H1 (cell line): ENCODE data around the gene IRGQ. TPM values are rescaled to one million over a fixed set of nuclear protein-coding genes. Genes with fewer than 3 reads are reported as not detected.

ENCODE experiments used
- CTCF ChIA-PET: fragments of 300-600 bp; sonication (Branson Sonifier 250); formaldehyde crosslinking; loops from one replicate; lab custom pipeline; 2021; ENCODE audit not compliant: partially characterized antibody; lab: Charles Lee
- POLR2A ChIA-PET: fragments of 300-600 bp; sonication (Branson Sonifier 250); formaldehyde crosslinking; loops from one replicate; lab custom pipeline; 2021; ENCODE audit warnings: inconsistent platforms; ENCODE audit not compliant: partially characterized antibody; lab: Charles Lee
- DNase-seq, 2 experiments: peaks; one replicate each; pipeline versions ENCODE4 v3.0.0 to v3.0.0-alpha.2; 2010 to 2022; ENCODE audit warnings: low spot score in 2 of 2, low read depth in 1 of 2, mixed read lengths in 1 of 2
- FAIRE-seq: peaks from 2 replicates; lab custom pipeline; 2011; peaks lifted over from hg19 to GRCh38; lab: Jason Lieb, UNC
- H2AFZ ChIP-seq: 2 replicates; pipeline ENCODE4 v1.8.1; 2012; ENCODE audit warnings: low read length, inconsistent platforms
- H2AK5ac ChIP-seq: 2 replicates; pipeline ENCODE4 v1.6.1; 2013; ENCODE audit warnings: low read depth, low read length
- H2BK120ac ChIP-seq: replicated peaks from 2 replicates; pipeline ENCODE3; 2013; ENCODE audit warnings: low read depth, low read length, inconsistent platforms
- H2BK12ac ChIP-seq: 2 replicates; pipeline ENCODE4 v1.6.1; 2013; ENCODE audit warnings: low read depth, low read length
- H2BK15ac ChIP-seq: 2 replicates; pipeline ENCODE4 v1.6.1; 2013; ENCODE audit warnings: low read length
- H2BK20ac ChIP-seq: 2 replicates; pipeline ENCODE4 v1.6.1; 2013; ENCODE audit warnings: low read length
- H2BK5ac ChIP-seq: 2 replicates; pipeline ENCODE4 v1.6.1; 2013; ENCODE audit warnings: low read depth, low read length
- H3K14ac ChIP-seq: 2 replicates; pipeline ENCODE4 v1.6.1; 2013; ENCODE audit warnings: inconsistent platforms; ENCODE audit not compliant: insufficient read length
- H3K18ac ChIP-seq: 2 replicates; pipeline ENCODE4 v1.6.1; 2013; ENCODE audit warnings: low read length; ENCODE audit errors: extremely low read depth
- H3K23ac ChIP-seq: 2 replicates; pipeline ENCODE4 v1.6.1; 2013; ENCODE audit warnings: inconsistent platforms; ENCODE audit not compliant: insufficient read length
- H3K23me2 ChIP-seq: 2 replicates; pipeline ENCODE4 v1.6.1; 2013; ENCODE audit warnings: low read depth, low read length
- H3K27ac ChIP-seq: 2 replicates; pipeline ENCODE4 v1.6.1; 2011; ENCODE audit warnings: low read depth, low read length, inconsistent platforms
- H3K27me3 ChIP-seq, 4 experiments: replicated peaks in 1 of 4; 1 replicate in 1 of 4; 2 replicates in 3 of 4; pipeline versions ENCODE4 v1.6.1 to v1.8.1; 2011 to 2013; ENCODE audit warnings: low read length in 3 of 4, mild to moderate bottlenecking in 3 of 4, inconsistent platforms in 2 of 4, mixed read lengths in 2 of 4, moderate library complexity in 1 of 4; ENCODE audit not compliant: control insufficient read depth in 3 of 4, insufficient read depth in 3 of 4; ENCODE audit errors: extremely low read depth in 1 of 4
- H3K36me3 ChIP-seq, 4 experiments: 2 replicates each; pipeline versions ENCODE4 v1.6.1 to v1.8.1; 2011 to 2013; ENCODE audit warnings: mild to moderate bottlenecking in 4 of 4, low read length in 3 of 4, moderate library complexity in 2 of 4, control low read depth in 1 of 4, inconsistent platforms in 1 of 4; ENCODE audit not compliant: insufficient read depth in 4 of 4, control insufficient read depth in 2 of 4
- H3K4ac ChIP-seq: replicated peaks from 2 replicates; pipeline ENCODE3; 2013; ENCODE audit warnings: low read length, low read depth, mixed read lengths, inconsistent platforms; ENCODE audit not compliant: insufficient read length
- H3K4me1 ChIP-seq, 4 experiments: replicated peaks in 1 of 4; 1 replicate in 1 of 4; 2 replicates in 3 of 4; pipeline versions ENCODE4 v1.6.1 to v1.8.1; 2011 to 2013; ENCODE audit warnings: low read length in 3 of 4, inconsistent platforms in 2 of 4, mixed read lengths in 1 of 4; ENCODE audit not compliant: insufficient read depth in 4 of 4, control insufficient read depth in 3 of 4
- H3K4me2 ChIP-seq, 2 experiments: 2 replicates each; pipeline versions ENCODE4 v1.6.1 to v1.8.1; 2011 to 2013; ENCODE audit warnings: low read depth in 2 of 2, low read length in 2 of 2, control low read depth in 1 of 2, inconsistent platforms in 1 of 2, mild to moderate bottlenecking in 1 of 2; ENCODE audit not compliant: insufficient read depth in 1 of 2
- H3K4me3 ChIP-seq, 4 experiments: fragments of 200-600, 300-600 bp in 1 of 4; sonication (generic), shearing (Covaris generic), sonication (Bioruptor Twin) in 1 of 4; 2 replicates each; pipeline versions ENCODE4 v1.5.1 to v1.8.1; 2011 to 2016; ENCODE audit warnings: low read length in 4 of 4, low read depth in 3 of 4, control low read depth in 2 of 4, inconsistent platforms in 2 of 4, mild to moderate bottlenecking in 2 of 4, mixed read lengths in 1 of 4, moderate library complexity in 1 of 4; ENCODE audit not compliant: insufficient read depth in 2 of 4; ENCODE audit errors: extremely low read depth in 1 of 4
- H3K56ac ChIP-seq: replicated peaks from 2 replicates; pipeline ENCODE3; 2013; ENCODE audit warnings: low read depth, mild to moderate bottlenecking, mixed read lengths, low read length, inconsistent platforms; ENCODE audit not compliant: insufficient read length
- H3K79me1 ChIP-seq: 2 replicates; pipeline ENCODE4 v1.6.1; 2013; ENCODE audit warnings: low read depth, low read length, control low read depth
- H3K79me2 ChIP-seq, 2 experiments: 2 replicates each; pipeline versions ENCODE4 v1.6.1 to v1.8.1; 2012 to 2013; ENCODE audit warnings: low read length in 2 of 2, mild to moderate bottlenecking in 2 of 2, inconsistent platforms in 1 of 2; ENCODE audit not compliant: insufficient read depth in 2 of 2, control insufficient read depth in 1 of 2
- H3K9ac ChIP-seq, 4 experiments: replicated peaks in 1 of 4; 1 replicate in 1 of 4; 2 replicates in 3 of 4; pipeline versions ENCODE4 v1.6.1 to v1.8.1; 2011 to 2013; ENCODE audit warnings: low read depth in 3 of 4, low read length in 3 of 4, control low read depth in 2 of 4, mild to moderate bottlenecking in 2 of 4, moderate library complexity in 2 of 4, inconsistent platforms in 1 of 4; ENCODE audit errors: extremely low read depth in 1 of 4
- H3K9me3 ChIP-seq, 2 experiments: 2 replicates each; pipeline versions ENCODE4 v1.6.1 to v1.8.1; 2012 to 2013; ENCODE audit warnings: mild to moderate bottlenecking in 2 of 2, moderate library complexity in 2 of 2, control low read depth in 1 of 2, inconsistent platforms in 1 of 2, low read depth in 1 of 2, low read length in 1 of 2, mixed read lengths in 1 of 2; ENCODE audit not compliant: insufficient read depth in 2 of 2
- H4K20me1 ChIP-seq, 2 experiments: replicated peaks in 1 of 2; 2 replicates each; pipeline versions ENCODE3 to v1.8.1; 2011 to 2013; ENCODE audit warnings: inconsistent platforms in 2 of 2, low read length in 2 of 2, mild to moderate bottlenecking in 1 of 2; ENCODE audit not compliant: insufficient read depth in 2 of 2, control insufficient read depth in 1 of 2
- H4K5ac ChIP-seq: 2 replicates; pipeline ENCODE4 v1.6.1; 2013; ENCODE audit warnings: low read length, low read depth, mixed read lengths, inconsistent platforms; ENCODE audit not compliant: insufficient read length
- H4K8ac ChIP-seq: 2 replicates; pipeline ENCODE4 v1.8.0; 2013; ENCODE audit warnings: mild to moderate bottlenecking, moderate library complexity, low read length, inconsistent platforms; ENCODE audit not compliant: insufficient read depth; ENCODE audit errors: extremely low read depth
- H4K91ac ChIP-seq: replicated peaks from 2 replicates; pipeline ENCODE3; 2013; ENCODE audit warnings: low read length, mixed read lengths, inconsistent platforms; ENCODE audit not compliant: insufficient read length
- BCL11A ChIP-seq, 2 experiments: IDR thresholded peaks; one replicate each; pipeline ENCODE4 v1.6.1; 2011; ENCODE audit warnings: low read depth in 2 of 2, low read length in 2 of 2, mild to moderate bottlenecking in 2 of 2
- CBX5 ChIP-seq: fragments of 300-800, 300-1000 bp; sonication (generic); IDR thresholded peaks from 2 replicates; pipeline ENCODE4 v1.7.1; 2016; ENCODE audit warnings: antibody characterized with exemption, low read length, low read depth
- EGR1 ChIP-seq: IDR thresholded peaks from 2 replicates; pipeline ENCODE4 v1.6.1; 2011; ENCODE audit warnings: low read depth, low read length, borderline replicate concordance
- NANOG ChIP-seq: IDR thresholded peaks from 2 replicates; pipeline ENCODE4 v1.6.1; 2011; ENCODE audit warnings: low read length, low read depth, mild to moderate bottlenecking, inconsistent platforms; ENCODE audit not compliant: insufficient read depth, poor library complexity, severe bottlenecking
- POLR2AphosphoS5 ChIP-seq: IDR thresholded peaks from 2 replicates; pipeline ENCODE4 v1.6.1; 2011; ENCODE audit warnings: low read depth, low read length
- RFX5 ChIP-seq: IDR thresholded peaks from 2 replicates; pipeline ENCODE4 v1.6.1; 2011; ENCODE audit warnings: low read depth, low read length, improper control_type of control experiment, borderline replicate concordance
- SAP30 ChIP-seq: fragments of 300-600 bp; sonication (generic); IDR thresholded peaks from 2 replicates; pipeline ENCODE4 v1.7.1; 2012; ENCODE audit warnings: low read length, moderate library complexity, mild to moderate bottlenecking, inconsistent platforms; ENCODE audit not compliant: insufficient read depth, insufficient replicate concordance
- SIN3A ChIP-seq, 2 experiments: IDR thresholded peaks in 1 of 2; conservative IDR thresholded peaks in 1 of 2; 2 replicates each; pipeline ENCODE4 v1.6.1; 2011 to 2012; ENCODE audit warnings: low read length in 2 of 2, improper control_type of control experiment in 1 of 2, low read depth in 1 of 2, mild to moderate bottlenecking in 1 of 2
- SUZ12 ChIP-seq: fragments of 200-600 bp; sonication (generic); IDR thresholded peaks from 2 replicates; pipeline ENCODE4 v1.6.1; 2012; ENCODE audit warnings: mild to moderate bottlenecking, inconsistent platforms, low read length, moderate library complexity, mixed read lengths
- WGBS, 2 experiments: shearing (Covaris generic) in 1 of 2; methylation state at CpG; one replicate each; pipeline versions ENCODE4 v1.1.6 to v1.1.7; 2013 to 2015; ENCODE audit warnings: low lambda C conversion rate in 2 of 2, mixed read lengths in 2 of 2, inconsistent platforms in 1 of 2, low coverage in 1 of 2, missing lambda C conversion rate in 1 of 2; ENCODE audit not compliant: insufficient replicate concordance in 2 of 2, insufficient coverage in 1 of 2, insufficient read length in 1 of 2; ENCODE audit errors: extremely low coverage in 1 of 2, missing lambda C conversion rate in 1 of 2; 5-methylcytosine and 5-hydroxymethylcytosine counted together
- polyA plus RNA-seq, 7 experiments: library from polyadenylated mRNA; depleted of rRNA in 3 of 7; stranded (reverse) in 5 of 7; unstranded in 2 of 7; fragments of >200 nt in 5 of 7; fragments of 200-250 nt in 2 of 7; gene quantifications; 1 replicate in 5 of 7; 2 replicates in 1 of 7; 4 replicates in 1 of 7; pipeline versions ENCODE4 v1.2.1 to v1.2.3, GENCODE V29; 2011 to 2013; ENCODE audit warnings: missing spikeins in 2 of 7, mixed read lengths in 2 of 7
- total RNA-seq: library from RNA; stranded (reverse); fragmentation: NEBNext Ultra II Directional; extraction: Animal tissue kit (Norgen Biotek cat#: 25700); gene quantifications from 2 replicates; pipeline ENCODE4 v1.2.1, GENCODE V29; 2021

IRGQ gene
- total and polyA plus RNA-seq, 2 of the 8 experiments (the other 6 are each of a cell fraction or from before 2014, with no cell fraction given) = 16.0 to 42.9 TPM

- Histone ChIP-seq H3K18ac (no peak overlapping the region), H3K27ac (no peak overlapping the region), H3K4me2 (no peak overlapping the region), H3K79me2 (no peaks in the 10 kb centered on the region), H3K9ac (no peak overlapping the region), H2BK20ac (no peak overlapping the region), H3K56ac (no peak overlapping the region), H3K36me3 (peaks cover 0 to 6% (median 5%) of the 10 kb centered on the region in 4 experiments; a peak in 4 of 8 replicates), H3K23me2 (peaks cover 2% of the 10 kb centered on the region; the same call in 1 of the 2 replicates), H2BK120ac (no peak overlapping the region), H2AFZ (no peak overlapping the region), H4K8ac (no peak overlapping the region), H4K20me1 (peaks cover 7% of the 10 kb centered on the region in 2 experiments), H2BK12ac (no peak overlapping the region), H3K79me1 (no peaks in the 10 kb centered on the region; the same call in 1 of the 2 replicates), H3K4me1 (peaks cover 0 to 2% (median under 1%) of the 10 kb centered on the region in 4 experiments; a peak in 3 of 7 replicates), H3K4me3 (no peak overlapping the region), H2BK15ac (no peak overlapping the region), H4K5ac (no peak overlapping the region), H3K27me3 (no peaks in the 10 kb centered on the region), H2AK5ac (no peak overlapping the region), H3K9me3 (no peaks in the 10 kb centered on the region), H2BK5ac (no peak overlapping the region), H3K14ac (no peak overlapping the region), H3K4ac (no peak overlapping the region), H3K23ac (no peak overlapping the region), H4K91ac (no peak overlapping the region)
- DNase-seq = no peak
- ChIA-PET CTCF (interaction anchor here (1.0 to 6.9 kb wide), 3 partner anchors 8 to 51 kb away, joined by 3 to 45 read pairs (median 4); partner anchors contain the start of gene IRGQ), POLR2A (no interaction called here)
- TF ChIP-seq SUZ12 (no peak), POLR2AphosphoS5 (0 out of 2 replicates have a peak, but pooled peaks have one; percentile 16), SAP30 (no peak), EGR1 (no peak), RFX5 (no peak), SIN3A (conservative IDR thresholded peaks at IDR 0.05 in 1 of 2, IDR thresholded peaks at IDR 0.05 in 1 of 2; ENCODE audit: low read depth in 1 of 2, low read length in 2 of 2) (no peak), NANOG (no peak), CBX5 (no peak), BCL11A (IDR thresholded peaks at IDR 0.05; ENCODE audit: low read depth in 2 of 2, low read length in 2 of 2) (no peak)
- no peak for FAIRE-seq
- 84% methylated on average over 2 of the region's 2 CpGs; no CpG with 5 or more reads in 1 of the 2 experiments for WGBS, 2 experiments
Observed at GRCh38 chr19:43586346-43586745, 9.6 kb downstream of the IRGQ start.
